ENCODE results near the gene PAOX.

GRCh38 chr10:133440633-133441285, 61.7 kb downstream of the PAOX start:
- TF ChIP-seq, protein P1, sequence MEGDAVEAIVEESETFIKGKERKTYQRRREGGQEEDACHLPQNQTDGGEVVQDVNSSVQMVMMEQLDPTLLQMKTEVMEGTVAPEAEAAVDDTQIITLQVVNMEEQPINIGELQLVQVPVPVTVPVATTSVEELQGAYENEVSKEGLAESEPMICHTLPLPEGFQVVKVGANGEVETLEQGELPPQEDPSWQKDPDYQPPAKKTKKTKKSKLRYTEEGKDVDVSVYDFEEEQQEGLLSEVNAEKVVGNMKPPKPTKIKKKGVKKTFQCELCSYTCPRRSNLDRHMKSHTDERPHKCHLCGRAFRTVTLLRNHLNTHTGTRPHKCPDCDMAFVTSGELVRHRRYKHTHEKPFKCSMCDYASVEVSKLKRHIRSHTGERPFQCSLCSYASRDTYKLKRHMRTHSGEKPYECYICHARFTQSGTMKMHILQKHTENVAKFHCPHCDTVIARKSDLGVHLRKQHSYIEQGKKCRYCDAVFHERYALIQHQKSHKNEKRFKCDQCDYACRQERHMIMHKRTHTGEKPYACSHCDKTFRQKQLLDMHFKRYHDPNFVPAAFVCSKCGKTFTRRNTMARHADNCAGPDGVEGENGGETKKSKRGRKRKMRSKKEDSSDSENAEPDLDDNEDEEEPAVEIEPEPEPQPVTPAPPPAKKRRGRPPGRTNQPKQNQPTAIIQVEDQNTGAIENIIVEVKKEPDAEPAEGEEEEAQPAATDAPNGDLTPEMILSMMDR (IDR thresholded peaks at IDR 0.05) = no peak
- no peak for TF ChIP-seq POLR2AphosphoS5 (IDR thresholded peaks at IDR 0.05; ENCODE audit: insufficient read depth in 1 of 2, low read depth in 1 of 2)
